Measurements from ENCODE around the gene MAPK9.

Gene MAPK9

GRCh38 chr5:180287868-180288267 is 4.0 kb downstream of the MAPK9 start:
- no peaks in the 10 kb centered on the region for H3K9me3 ChIP-seq (ENCODE audit: insufficient read depth, low read depth, low read length)
- no peaks in the 10 kb centered on the region for H3K36me3 ChIP-seq (ENCODE audit: insufficient read depth, low read length)
- peaks cover 11% of the 10 kb centered on the region for H3K4me1 ChIP-seq (ENCODE audit: insufficient read depth, low read length, poor library complexity, severe bottlenecking)
- no peak overlapping the region for H2AFZ ChIP-seq (ENCODE audit: low read length)
- no peaks in the 10 kb centered on the region for H3K27me3 ChIP-seq (ENCODE audit: insufficient read depth, low read length, poor library complexity, severe bottlenecking)
- H3K79me2 ChIP-seq (ENCODE audit: insufficient read depth, low read length): peaks cover 30% of the 10 kb centered on the region
- TF ChIP-seq CTCF (conservative IDR thresholded peaks at IDR 0.05; ENCODE audit: low read length) (no peak), EZH2phosphoT487 (IDR thresholded peaks at IDR 0.05; ENCODE audit: borderline replicate concordance) (no peak)
- H3K9me2 ChIP-seq (replicated peaks; ENCODE audit: low read depth, low read length): no peaks in the 10 kb centered on the region
- H3K9ac ChIP-seq (ENCODE audit: low read depth, low read length, poor library complexity, severe bottlenecking): no peak overlapping the region
- no peaks in the 10 kb centered on the region for H3F3A ChIP-seq (ENCODE audit: low read depth)
- no peak overlapping the region for H3K4me3 ChIP-seq (ENCODE audit: low read length, poor library complexity, severe bottlenecking)
- H4K20me1 ChIP-seq (ENCODE audit: insufficient read depth, low read length, poor library complexity, severe bottlenecking): peaks cover 4% of the 10 kb centered on the region
- no peak overlapping the region for H3K4me2 ChIP-seq (ENCODE audit: low read depth, low read length, poor library complexity, severe bottlenecking)

GRCh38 chr5:180287404-180287803 is 4.5 kb downstream of the MAPK9 start:
- H3K4me1 ChIP-seq (ENCODE audit: insufficient read depth, low read length, poor library complexity, severe bottlenecking): peaks cover 11% of the 10 kb centered on the region
- H3K27me3 ChIP-seq (ENCODE audit: insufficient read depth, low read length, poor library complexity, severe bottlenecking): no peaks in the 10 kb centered on the region
- peaks cover 4% of the 10 kb centered on the region for H4K20me1 ChIP-seq (ENCODE audit: insufficient read depth, low read length, poor library complexity, severe bottlenecking)
- no peaks in the 10 kb centered on the region for H3F3A ChIP-seq (ENCODE audit: low read depth)
- no peak overlapping the region for H3K9ac ChIP-seq (ENCODE audit: low read depth, low read length, poor library complexity, severe bottlenecking)
- no peaks in the 10 kb centered on the region for H3K36me3 ChIP-seq (ENCODE audit: insufficient read depth, low read length)
- H3K79me2 ChIP-seq (ENCODE audit: insufficient read depth, low read length): peaks cover 30% of the 10 kb centered on the region
- H3K4me2 ChIP-seq (ENCODE audit: low read depth, low read length, poor library complexity, severe bottlenecking): no peak overlapping the region
- H3K9me2 ChIP-seq (replicated peaks; ENCODE audit: low read depth, low read length): no peaks in the 10 kb centered on the region
- TF ChIP-seq CTCF (conservative IDR thresholded peaks at IDR 0.05; ENCODE audit: low read length) (no peak), EZH2phosphoT487 (IDR thresholded peaks at IDR 0.05; ENCODE audit: borderline replicate concordance) (no peak)
- no peaks in the 10 kb centered on the region for H3K9me3 ChIP-seq (ENCODE audit: insufficient read depth, low read depth, low read length)
- H2AFZ ChIP-seq (ENCODE audit: low read length): no peak overlapping the region
- H3K4me3 ChIP-seq (ENCODE audit: low read length, poor library complexity, severe bottlenecking): no peak overlapping the region

- Histone ChIP-seq H3K9ac (ENCODE audit: low read depth, low read length, poor library complexity, severe bottlenecking) (no peak overlapping the region), H4K20me1 (ENCODE audit: insufficient read depth, low read length, poor library complexity, severe bottlenecking) (no peaks in the 10 kb centered on the region), H2AFZ (ENCODE audit: low read length) (no peak overlapping the region), H3K4me3 (ENCODE audit: low read length, poor library complexity, severe bottlenecking) (no peak overlapping the region), H3K27me3 (ENCODE audit: insufficient read depth, low read length, poor library complexity, severe bottlenecking) (no peaks in the 10 kb centered on the region), H3K79me2 (ENCODE audit: insufficient read depth, low read length) (peaks cover 8% of the 10 kb centered on the region; the same call in 1 of the 2 replicates), H3K4me2 (ENCODE audit: low read depth, low read length, poor library complexity, severe bottlenecking) (no peak overlapping the region), H3F3A (ENCODE audit: low read depth) (no peaks in the 10 kb centered on the region), H3K9me3 (ENCODE audit: insufficient read depth, low read depth, low read length) (no peaks in the 10 kb centered on the region), H3K36me3 (ENCODE audit: insufficient read depth, low read length) (no peaks in the 10 kb centered on the region), H3K9me2 (replicated peaks; ENCODE audit: low read depth, low read length) (no peaks in the 10 kb centered on the region), H3K4me1 (ENCODE audit: insufficient read depth, low read length, poor library complexity, severe bottlenecking) (no peaks in the 10 kb centered on the region)
- no peak for TF ChIP-seq CTCF (conservative IDR thresholded peaks at IDR 0.05; ENCODE audit: low read length)
- TF ChIP-seq EZH2phosphoT487 (IDR thresholded peaks at IDR 0.05; ENCODE audit: borderline replicate concordance): no peak
Measured at GRCh38 chr5:180284149-180284548, 7.7 kb downstream of the MAPK9 start.

Measured in Loucy (cell line).